ENCODE results near the gene TIMM13.

- TF ChIP-seq POLR2A (IDR thresholded peaks at IDR 0.05) (no peak), CTCF (IDR thresholded peaks at IDR 0.05) (no peak)
Observed at GRCh38 chr19:2394054-2394441, 33.3 kb downstream of the TIMM13 start.
